Tibial artery (tissue), 4 donors: ENCODE measurements around the gene RNF11.
"Not testable (repeated sequence)": the region's sequence is repeated elsewhere in the genome, so short reads cannot be mapped to it uniquely, and the experiment has no call there.

Experiments
- DNase-seq, 2 donors: peaks; one replicate each; pipeline ENCODE4 v3.0.0-alpha.2; 2019
- H3K27ac ChIP-seq, 2 donors: fragments of 200-600 bp; sonication (generic) in 1 of 2; 1 replicate in 1 of 2; 2 replicates in 1 of 2; pipeline ENCODE4 v1.5.1; 2018 to 2019; ENCODE audit warnings: mild to moderate bottlenecking in 1 of 2
- H3K27me3 ChIP-seq, 2 donors: fragments of 200-600 bp; sonication (generic) in 1 of 2; one replicate each; pipeline versions ENCODE4 v1.5.1 to v1.6.0; 2016 to 2019
- H3K36me3 ChIP-seq, 3 donors: fragments of 200-600 bp; sonication (generic) in 2 of 3; one replicate each; pipeline ENCODE4 v1.5.1; 2016 to 2019; ENCODE audit warnings: mild to moderate bottlenecking in 2 of 3
- H3K4me1 ChIP-seq, 4 donors: fragments of 200-600 bp; sonication (generic) in 2 of 4; 1 replicate in 3 of 4; 2 replicates in 1 of 4; pipeline ENCODE4 v1.5.1; 2016 to 2019
- H3K4me3 ChIP-seq, 2 donors: fragments of 200-600 bp; sonication (generic) in 1 of 2; 1 replicate in 1 of 2; 2 replicates in 1 of 2; pipeline ENCODE4 v1.5.1; 2018 to 2019; ENCODE audit warnings: mild to moderate bottlenecking in 2 of 2
- H3K9me3 ChIP-seq, 3 donors: fragments of 200-600 bp; sonication (generic) in 1 of 3; one replicate each; pipeline ENCODE4 v1.5.1; 2016 to 2019
- CTCF ChIP-seq, 2 experiments: fragments of 200-600 bp in 1 of 2; fragments of 450-650 bp in 1 of 2; IDR thresholded peaks; one replicate each; pipeline ENCODE4 v1.5.1; 2017 to 2019; ENCODE audit warnings: antibody characterized with exemption in 2 of 2, mild to moderate bottlenecking in 1 of 2, moderate library complexity in 1 of 2
- intact Hi-C: fragments of 100-400 bp; cut with DNase I; formaldehyde crosslinking; loops from one replicate; pipeline ENCODE4 v1.15.0; 2023; ENCODE audit warnings: low total_unique reads

The RNF11 gene

DNA sequence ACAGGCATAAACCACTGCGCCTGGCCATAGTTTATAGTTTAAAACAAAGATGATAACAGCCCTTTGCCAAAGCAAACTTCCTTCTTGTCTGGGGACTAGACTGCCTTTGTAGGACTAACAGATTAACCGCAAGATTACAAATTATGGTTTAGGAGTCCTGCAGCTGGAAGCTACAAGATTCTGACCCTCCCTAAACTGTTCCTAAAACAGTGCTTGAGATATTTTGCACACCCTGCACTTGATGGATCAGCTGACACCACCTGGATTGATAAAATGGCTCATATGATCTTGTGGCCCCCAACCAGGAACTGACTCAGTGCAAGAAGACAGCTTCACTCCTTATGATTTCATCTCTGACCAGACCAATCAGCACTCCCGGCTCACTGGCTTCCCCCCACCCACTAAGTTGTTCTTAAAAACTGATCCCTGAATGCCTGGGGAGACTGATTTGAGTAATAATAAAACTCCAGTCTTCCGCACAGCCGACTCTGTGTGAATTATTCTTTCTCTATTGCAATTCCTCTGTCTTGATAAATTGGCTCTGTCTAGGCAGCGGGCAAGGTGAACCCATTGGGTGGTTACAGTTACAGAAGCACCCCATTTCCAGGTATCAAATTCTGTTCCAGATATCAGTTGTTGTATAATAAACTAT, 13.8 kb upstream of the RNF11 start:
- Histone ChIP-seq H3K36me3 (no peaks in the 10 kb centered on the region), H3K4me1 (no peaks in the 10 kb centered on the region), H3K27ac (no peak overlapping the region), H3K9me3 (no peaks in the 10 kb centered on the region), H3K4me3 (no peak overlapping the region), H3K27me3 (no peaks in the 10 kb centered on the region)
- DNase-seq, result no peak
- no peak for TF ChIP-seq CTCF (IDR thresholded peaks at IDR 0.05)
- intact Hi-C loops, result no loop called here

GRCh38 chr1:51222809-51223208, 13.3 kb upstream of the RNF11 start:
- intact Hi-C loops, result no loop called here
- TF ChIP-seq CTCF (IDR thresholded peaks at IDR 0.05), result no peak
- no peak for DNase-seq

DNA sequence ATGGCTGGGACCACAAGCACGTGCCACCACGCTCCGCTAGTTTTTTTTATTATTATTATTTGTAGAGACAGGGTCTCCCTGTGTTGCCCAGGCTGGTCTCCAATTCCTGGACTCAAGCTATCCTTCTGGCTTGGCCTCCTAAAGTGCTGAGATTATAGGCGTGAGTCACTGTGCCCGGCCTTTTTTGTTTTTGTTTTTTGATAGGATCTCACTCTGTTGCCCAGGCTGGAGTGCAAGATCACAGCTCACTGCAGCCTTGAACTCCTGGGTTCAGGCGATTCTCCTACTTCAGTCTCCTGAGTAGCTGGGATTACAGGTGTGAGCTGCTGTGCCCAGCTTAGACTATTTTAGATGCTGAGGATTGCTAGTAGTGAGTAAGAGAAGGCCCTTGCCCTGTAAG, 11.8 kb upstream of the RNF11 start:
- TF ChIP-seq CTCF (IDR thresholded peaks at IDR 0.05), result no peak
- DNase-seq, result no peak
- H3K4me1 ChIP-seq, result no peaks in the 10 kb centered on the region
- no peaks in the 10 kb centered on the region for H3K36me3 ChIP-seq
- no peak overlapping the region for H3K4me3 ChIP-seq
- no peaks in the 10 kb centered on the region for H3K27me3 ChIP-seq
- H3K27ac ChIP-seq, result no peak overlapping the region
- intact Hi-C loops, result no loop called here
- no peaks in the 10 kb centered on the region for H3K9me3 ChIP-seq

More at GRCh38 chr1:51222809-51223208, 13.3 kb upstream of the RNF11 start:
- Histone ChIP-seq H3K27ac (no peak overlapping the region), H3K9me3 (no peaks in the 10 kb centered on the region), H3K4me3 (no peak overlapping the region), H3K36me3 (no peaks in the 10 kb centered on the region), H3K4me1 (no peaks in the 10 kb centered on the region), H3K27me3 (no peaks in the 10 kb centered on the region)

DNA sequence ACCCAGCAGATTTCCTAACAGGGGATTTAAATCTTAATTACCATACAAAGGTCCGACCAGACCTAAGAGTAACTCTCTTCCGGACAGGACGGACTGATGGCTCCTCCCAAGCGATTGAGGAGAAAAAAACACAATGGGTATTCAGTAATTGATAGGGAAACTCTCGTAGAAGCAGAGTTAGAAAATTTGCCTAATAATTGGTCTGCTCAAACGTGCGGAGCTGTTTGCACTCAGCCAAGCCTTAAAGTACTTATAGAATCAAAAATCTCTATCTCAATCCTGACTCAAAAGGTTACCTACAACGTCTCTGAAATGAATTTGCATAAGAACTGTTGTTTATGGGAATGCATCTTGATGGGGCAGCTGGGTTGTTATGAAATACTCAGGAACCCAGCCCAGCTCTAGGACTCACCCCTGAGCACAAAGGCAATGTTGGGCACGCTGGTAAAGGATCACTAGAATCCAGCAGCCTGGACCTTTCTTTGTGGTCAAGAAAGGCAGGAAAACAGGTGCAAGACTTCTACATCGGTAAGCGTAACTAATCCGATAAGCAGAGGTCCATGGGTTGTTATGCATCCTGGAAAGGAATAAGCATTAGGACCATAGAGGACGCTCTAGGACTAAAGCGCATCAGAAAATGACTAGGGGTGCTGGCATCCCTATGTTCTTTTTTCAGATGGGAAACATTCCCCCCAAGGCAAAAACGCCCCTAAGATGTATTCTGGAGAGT, 8.7 kb upstream of the RNF11 start:
- not testable (repeated sequence) for H3K4me1 ChIP-seq

GRCh38 chr1:51228471-51228870, 7.6 kb upstream of the RNF11 start:
- not testable (repeated sequence) for DNase-seq, H3K27ac ChIP-seq

More for the DNA sequence above, 8.7 kb upstream of the RNF11 start:
- H3K4me3 ChIP-seq, DNase-seq, H3K9me3 ChIP-seq, H3K27me3 ChIP-seq, H3K27ac ChIP-seq, H3K36me3 ChIP-seq, intact Hi-C loops: not testable (repeated sequence)

GRCh38 chr1:51230501-51231078, 5.5 kb upstream of the RNF11 start:
- TF ChIP-seq CTCF (IDR thresholded peaks at IDR 0.05), result no peak
- DNase-seq, result no peak
- no peaks in the 10 kb centered on the region for H3K27me3 ChIP-seq
- H3K4me3 ChIP-seq, result no peak overlapping the region
- intact Hi-C loops, result no loop called here
- H3K36me3 ChIP-seq, result no peaks in the 10 kb centered on the region
- H3K9me3 ChIP-seq, result no peaks in the 10 kb centered on the region
- H3K4me1 ChIP-seq, result peaks cover 0 to 16% (median 5%) of the 10 kb centered on the region in 4 donors
- H3K27ac ChIP-seq, result no peak overlapping the region

More at GRCh38 chr1:51228471-51228870, 7.6 kb upstream of the RNF11 start:
- H3K36me3 ChIP-seq, H3K4me3 ChIP-seq, H3K4me1 ChIP-seq, H3K9me3 ChIP-seq, H3K27me3 ChIP-seq, intact Hi-C loops: not testable (repeated sequence)
